Uterus (tissue), 4 donors: ENCODE data around the gene ZAR1L. TPM values are rescaled to one million over a fixed set of nuclear protein-coding genes. Genes with fewer than 3 reads are reported as not detected.

ENCODE experiments used
- DNase-seq, 2 donors: peaks; one replicate each; pipeline ENCODE4 v3.0.0-alpha.2; 2019 to 2020
- H3K27ac ChIP-seq, 2 donors: fragments of 200-600 bp; sonication (generic); 1 replicate in 1 of 2; 2 replicates in 1 of 2; pipeline ENCODE4 v1.5.1; 2016 to 2018
- H3K27me3 ChIP-seq, 2 donors: fragments of 200-600 bp; sonication (generic); one replicate each; pipeline ENCODE4 v1.5.1; 2018 to 2019; ENCODE audit warnings: control low read depth in 1 of 2
- H3K36me3 ChIP-seq, 2 donors: fragments of 200-600 bp; sonication (generic); one replicate each; pipeline ENCODE4 v1.5.1; 2019; ENCODE audit warnings: control low read depth in 1 of 2
- H3K4me1 ChIP-seq, 2 donors: fragments of 200-600 bp; sonication (generic); one replicate each; pipeline ENCODE4 v1.5.1; 2018 to 2019; ENCODE audit warnings: control low read depth in 1 of 2
- H3K4me3 ChIP-seq, 2 donors: fragments of 200-600 bp; sonication (generic); 1 replicate in 1 of 2; 2 replicates in 1 of 2; pipeline ENCODE4 v1.5.1; 2018 to 2019; ENCODE audit warnings: mild to moderate bottlenecking in 1 of 2
- H3K9me3 ChIP-seq, 2 donors: fragments of 200-600 bp; sonication (generic); one replicate each; pipeline ENCODE4 v1.5.1; 2019; ENCODE audit warnings: control low read depth in 1 of 2
- CTCF ChIP-seq, 4 experiments: fragments of 200-600 bp in 2 of 4; fragments of 450-650 bp in 2 of 4; sonication (generic) in 2 of 4; IDR thresholded peaks; one replicate each; pipeline ENCODE4 v1.5.1; 2016 to 2019; ENCODE audit warnings: antibody characterized with exemption in 4 of 4, mild to moderate bottlenecking in 2 of 4, moderate library complexity in 1 of 4
- POLR2A ChIP-seq, 2 donors: fragments of 450-650 bp; IDR thresholded peaks; one replicate each; pipeline ENCODE4 v1.6.1; 2016; ENCODE audit warnings: antibody characterized with exemption in 2 of 2, mild to moderate bottlenecking in 1 of 2, moderate library complexity in 1 of 2
- intact Hi-C: fragments of 100-400 bp; cut with DNase I; formaldehyde crosslinking; loops from one replicate; pipeline ENCODE4 v1.15.1; 2023; ENCODE audit warnings: low total_unique reads
- total RNA-seq, 4 donors: library from RNA; depleted of rRNA in 3 of 4; stranded (reverse); fragments of >200 nt in 3 of 4; gene quantifications; one replicate each; pipeline versions ENCODE4 v1.1.0 to v1.2.4, GENCODE V29; 2014 to 2023
- donor health status: DM: yes; HTN: yes; CAD: no.

ZAR1L gene
- total RNA-seq, 4 donors from 2014 or later = not detected

GRCh38 chr13:32265726-32266125 lies 49.4 kb downstream of the ZAR1L start:
- intact Hi-C loops = no loop called here
- Histone ChIP-seq H3K4me3 (no peak overlapping the region), H3K36me3 (no peaks in the 10 kb centered on the region), H3K9me3 (no peaks in the 10 kb centered on the region), H3K4me1 (no peaks in the 10 kb centered on the region), H3K27ac (peak overlapping the region in 1 of 2 donors; percentile 88), H3K27me3 (no peaks in the 10 kb centered on the region)
- TF ChIP-seq CTCF (IDR thresholded peaks at IDR 0.05) (no peak), POLR2A (IDR thresholded peaks at IDR 0.05) (no peak)
- no peak for DNase-seq

- no peak overlapping the region for H3K4me3 ChIP-seq
- intact Hi-C loops = no loop called here
- DNase-seq = peak; percentile 52 to 80
- H3K4me1 ChIP-seq = no peaks in the 10 kb centered on the region
- no peaks in the 10 kb centered on the region for H3K9me3 ChIP-seq
- no peaks in the 10 kb centered on the region for H3K27me3 ChIP-seq
- TF ChIP-seq POLR2A (IDR thresholded peaks at IDR 0.05) = no peak
- no peak for TF ChIP-seq CTCF (IDR thresholded peaks at IDR 0.05)
- no peaks in the 10 kb centered on the region for H3K36me3 ChIP-seq
- peak overlapping the region; percentile 33 to 88 for H3K27ac ChIP-seq
Measured at GRCh38 chr13:32264407-32264806, 50.8 kb downstream of the ZAR1L start.

GRCh38 chr13:32262619-32263018 lies 52.5 kb downstream of the ZAR1L start:
- no peaks in the 10 kb centered on the region for H3K27me3 ChIP-seq
- DNase-seq = no peak
- no peaks in the 10 kb centered on the region for H3K36me3 ChIP-seq
- no peaks in the 10 kb centered on the region for H3K9me3 ChIP-seq
- intact Hi-C loops = no loop called here
- no peaks in the 10 kb centered on the region for H3K4me1 ChIP-seq
- peak overlapping the region; percentile 78 to 88 for H3K27ac ChIP-seq
- H3K4me3 ChIP-seq = no peak overlapping the region
- TF ChIP-seq POLR2A (IDR thresholded peaks at IDR 0.05) = no peak
- TF ChIP-seq CTCF (IDR thresholded peaks at IDR 0.05) = no peak

GRCh38 chr13:32262165-32262564 lies 53.0 kb downstream of the ZAR1L start:
- intact Hi-C loops = no loop called here
- Histone ChIP-seq H3K4me3 (no peak overlapping the region), H3K4me1 (no peaks in the 10 kb centered on the region), H3K27me3 (no peaks in the 10 kb centered on the region), H3K9me3 (no peaks in the 10 kb centered on the region), H3K27ac (peak overlapping the region; percentile 78 to 88), H3K36me3 (no peaks in the 10 kb centered on the region)
- no peak for DNase-seq
- TF ChIP-seq CTCF (IDR thresholded peaks at IDR 0.05) = no peak
- no peak for TF ChIP-seq POLR2A (IDR thresholded peaks at IDR 0.05)

GRCh38 chr13:32261567-32261966 lies 53.6 kb downstream of the ZAR1L start:
- Histone ChIP-seq H3K36me3 (no peaks in the 10 kb centered on the region), H3K27me3 (no peaks in the 10 kb centered on the region), H3K4me3 (no peak overlapping the region), H3K4me1 (no peaks in the 10 kb centered on the region), H3K27ac (peak overlapping the region; percentile 78 to 88), H3K9me3 (no peaks in the 10 kb centered on the region)
- intact Hi-C loops = no loop called here
- peak; percentile 88 to 96 for DNase-seq
- TF ChIP-seq CTCF (IDR thresholded peaks at IDR 0.05) = no peak
- TF ChIP-seq POLR2A (IDR thresholded peaks at IDR 0.05) = peak in 1 of 2 donors; percentile 68
